Measurements from ENCODE around the gene HYI. TPM values are rescaled to one million over a fixed set of nuclear protein-coding genes. Genes with fewer than 3 reads are reported as not detected.
"Not testable (repeated sequence)": the region's sequence is repeated elsewhere in the genome, so short reads cannot be mapped to it uniquely, and the experiment has no call there.

HYI gene, protein sequence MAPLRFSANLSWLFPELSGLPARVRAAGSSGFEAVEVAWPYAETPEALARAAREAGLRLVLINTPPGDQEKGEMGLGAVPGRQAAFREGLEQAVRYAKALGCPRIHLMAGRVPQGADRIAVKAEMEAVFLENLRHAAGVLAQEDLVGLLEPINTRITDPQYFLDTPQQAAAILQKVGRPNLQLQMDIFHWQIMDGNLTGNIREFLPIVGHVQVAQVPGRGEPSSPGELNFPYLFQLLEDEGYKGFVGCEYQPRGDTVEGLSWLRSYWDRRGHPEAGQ
- 56.4 TPM for total RNA-seq

GRCh38 chr1:43453442-43454269 is at the start of gene HYI:
Gene HYI (minus strand): TSS chr1:43453931. CDS start chr1:43453793, 138 bp downstream.
- intact Hi-C loops (cut with DNase I): loop anchor here (5.0 to 10.0 kb wide), 4 partner anchors 96 to 509 kb away; partner anchors contain the start of genes CDC20, KDM4A and ST3GAL3
- no peaks in the 10 kb centered on the region for H3K9me3 ChIP-seq
- no peaks in the 10 kb centered on the region for H3K27me3 ChIP-seq
- H3K4me3 ChIP-seq: peak within 1 kb of the TSS; percentile 66 to 77
- TF ChIP-seq, protein P1, sequence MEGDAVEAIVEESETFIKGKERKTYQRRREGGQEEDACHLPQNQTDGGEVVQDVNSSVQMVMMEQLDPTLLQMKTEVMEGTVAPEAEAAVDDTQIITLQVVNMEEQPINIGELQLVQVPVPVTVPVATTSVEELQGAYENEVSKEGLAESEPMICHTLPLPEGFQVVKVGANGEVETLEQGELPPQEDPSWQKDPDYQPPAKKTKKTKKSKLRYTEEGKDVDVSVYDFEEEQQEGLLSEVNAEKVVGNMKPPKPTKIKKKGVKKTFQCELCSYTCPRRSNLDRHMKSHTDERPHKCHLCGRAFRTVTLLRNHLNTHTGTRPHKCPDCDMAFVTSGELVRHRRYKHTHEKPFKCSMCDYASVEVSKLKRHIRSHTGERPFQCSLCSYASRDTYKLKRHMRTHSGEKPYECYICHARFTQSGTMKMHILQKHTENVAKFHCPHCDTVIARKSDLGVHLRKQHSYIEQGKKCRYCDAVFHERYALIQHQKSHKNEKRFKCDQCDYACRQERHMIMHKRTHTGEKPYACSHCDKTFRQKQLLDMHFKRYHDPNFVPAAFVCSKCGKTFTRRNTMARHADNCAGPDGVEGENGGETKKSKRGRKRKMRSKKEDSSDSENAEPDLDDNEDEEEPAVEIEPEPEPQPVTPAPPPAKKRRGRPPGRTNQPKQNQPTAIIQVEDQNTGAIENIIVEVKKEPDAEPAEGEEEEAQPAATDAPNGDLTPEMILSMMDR (IDR thresholded peaks at IDR 0.05): no peak
- H3K27ac ChIP-seq: peak within 1 kb of the TSS; percentile 88 to 94
- H3K4me1 ChIP-seq: peaks cover 0 to 5% of the 10 kb centered on the region in 2 donors
- peaks cover 20 to 34% of the 10 kb centered on the region in 2 donors for H3K36me3 ChIP-seq
- DNase-seq (ENCODE audit: low spot score in 2 of 2): peak; percentile 56 to 93

DNA sequence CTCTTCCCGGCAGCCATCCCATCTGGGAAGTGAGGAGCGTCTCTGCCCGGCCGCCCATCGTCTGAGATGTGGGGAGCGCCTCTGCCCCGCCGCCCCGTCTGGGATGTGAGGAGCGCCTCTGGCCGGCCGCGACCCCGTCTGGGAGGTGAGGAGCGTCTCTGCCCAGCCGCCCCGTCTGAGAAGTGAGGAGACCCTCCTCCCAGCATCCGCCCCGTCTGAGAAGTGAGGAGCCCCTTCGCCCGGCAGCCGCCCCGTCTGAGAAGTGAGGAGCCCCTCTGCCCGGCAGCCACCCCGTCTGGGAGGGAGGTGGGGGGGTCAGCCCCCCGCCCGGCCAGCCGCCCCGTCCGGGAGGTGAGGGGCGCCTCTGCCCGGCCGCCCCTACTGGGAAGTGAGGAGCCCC is 48.1 kb upstream of the HYI start:
- intact Hi-C loops (cut with DNase I); H3K36me3 ChIP-seq; H3K9me3 ChIP-seq; DNase-seq (ENCODE audit: low spot score in 2 of 2); H3K27me3 ChIP-seq; H3K4me1 ChIP-seq; H3K4me3 ChIP-seq; H3K27ac ChIP-seq: not testable (repeated sequence)

DNA sequence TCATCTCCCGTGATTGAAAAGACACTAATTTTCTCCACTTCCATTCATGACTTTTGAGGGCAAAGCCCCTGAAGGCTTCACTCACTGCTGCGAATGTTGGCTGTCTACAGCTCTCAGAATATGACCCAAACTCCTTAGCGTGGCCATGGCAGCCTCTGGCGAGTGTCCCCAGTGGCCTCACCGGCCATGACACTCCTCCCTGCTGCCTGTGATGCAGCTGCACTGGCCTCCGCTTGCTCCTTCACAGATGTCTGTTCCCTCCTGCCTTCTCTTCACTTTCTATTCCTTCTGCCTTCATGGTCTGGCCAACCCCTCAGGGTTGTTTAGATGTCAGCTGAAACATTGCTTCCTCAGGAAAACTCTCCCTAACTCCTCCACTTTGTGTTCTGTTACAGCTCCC is 46.2 kb upstream of the HYI start:
- no peak for DNase-seq (ENCODE audit: low spot score in 2 of 2)
- TF ChIP-seq, protein P1 (IDR thresholded peaks at IDR 0.05): no peak
- Histone ChIP-seq H3K27ac (no peak overlapping the region), H3K27me3 (no peaks in the 10 kb centered on the region), H3K4me3 (no peak overlapping the region), H3K9me3 (no peaks in the 10 kb centered on the region), H3K36me3 (no peaks in the 10 kb centered on the region), H3K4me1 (no peaks in the 10 kb centered on the region)
- intact Hi-C loops (cut with DNase I): no loop called here

DNA sequence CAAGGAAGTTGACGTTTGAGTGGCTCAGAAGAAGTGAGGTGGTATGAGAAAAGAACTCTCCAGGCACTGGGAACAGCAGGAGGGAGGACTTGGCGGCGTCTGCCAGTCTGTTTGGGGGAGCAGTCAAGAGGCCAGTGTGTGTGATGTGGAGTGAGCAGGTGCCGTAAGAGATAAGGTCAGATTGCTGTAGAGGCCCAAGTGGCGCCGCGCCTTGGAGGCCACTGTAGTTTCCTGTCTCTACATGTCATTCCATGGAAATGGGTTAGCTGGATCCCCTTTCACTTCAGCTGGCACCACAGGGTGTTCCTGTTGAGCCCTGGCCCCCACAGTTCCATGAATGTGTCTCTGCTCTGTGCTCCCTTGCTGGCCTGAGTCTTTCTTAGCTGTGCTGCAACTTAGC is 41.5 kb upstream of the HYI start:
- TF ChIP-seq, protein P1 (IDR thresholded peaks at IDR 0.05): no peak
- Histone ChIP-seq H3K27me3 (no peaks in the 10 kb centered on the region), H3K4me3 (no peak overlapping the region), H3K9me3 (peaks cover 0 to 17% of the 10 kb centered on the region in 2 donors), H3K36me3 (no peaks in the 10 kb centered on the region), H3K27ac (no peak overlapping the region), H3K4me1 (no peaks in the 10 kb centered on the region)
- DNase-seq (ENCODE audit: low spot score in 2 of 2): no peak
- intact Hi-C loops (cut with DNase I): no loop called here

DNA sequence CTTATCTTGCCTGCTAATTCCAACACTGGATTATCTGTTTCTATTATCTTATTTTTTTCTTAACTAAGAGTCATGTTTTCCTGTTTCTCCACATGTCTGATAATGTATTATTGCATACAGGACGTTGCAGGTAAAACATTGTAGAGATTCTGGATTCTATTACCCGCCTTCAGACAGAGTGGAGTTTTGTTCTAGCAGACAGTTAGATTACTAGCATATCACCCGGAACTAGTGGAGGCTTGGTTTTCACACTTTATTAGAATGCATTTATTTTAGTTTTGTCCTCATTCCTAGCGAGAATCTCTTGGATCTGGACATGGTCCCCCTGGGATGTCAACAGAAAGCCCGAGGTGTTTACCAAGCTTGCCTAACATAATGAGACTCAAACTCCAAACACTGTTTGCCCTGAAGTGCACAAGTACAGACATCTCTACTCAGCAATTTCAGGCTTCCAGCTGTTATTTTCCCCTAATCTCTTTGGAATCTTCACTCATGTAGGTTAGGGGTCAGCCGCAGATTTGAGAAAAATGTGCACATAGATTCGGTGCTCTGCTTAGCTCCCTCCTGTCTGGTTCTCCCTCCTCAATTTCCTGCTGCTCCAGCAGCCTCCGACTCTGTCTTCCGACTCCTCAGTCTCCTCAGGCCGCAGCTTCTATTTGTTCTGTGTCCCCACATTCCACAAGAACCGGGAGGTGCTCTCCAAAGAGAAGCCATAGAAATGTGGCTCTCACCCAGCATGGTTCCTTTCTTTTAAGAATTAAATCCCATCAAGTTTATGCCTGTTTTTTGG is 40.1 kb upstream of the HYI start:
- peaks cover 0 to 19% of the 10 kb centered on the region in 2 donors for H3K9me3 ChIP-seq
- DNase-seq (ENCODE audit: low spot score in 2 of 2): no peak
- no peaks in the 10 kb centered on the region for H3K36me3 ChIP-seq
- no peaks in the 10 kb centered on the region for H3K4me1 ChIP-seq
- TF ChIP-seq, protein P1 (IDR thresholded peaks at IDR 0.05): no peak
- intact Hi-C loops (cut with DNase I): no loop called here
- no peaks in the 10 kb centered on the region for H3K27me3 ChIP-seq
- no peak overlapping the region for H3K4me3 ChIP-seq
- H3K27ac ChIP-seq: no peak overlapping the region
